Peyer's patch (tissue), 4 donors: ENCODE results near the gene EMP1.

ENCODE experiments used
- CTCF ChIP-seq, 6 experiments: fragments of 450-650 bp in 4 of 6; fragments of 200-600 bp in 2 of 6; sonication (generic) in 1 of 6; IDR thresholded peaks; one replicate each; pipeline ENCODE4 v1.5.1; 2017 to 2019; ENCODE audit warnings: antibody characterized with exemption in 6 of 6, mild to moderate bottlenecking in 3 of 6, moderate library complexity in 1 of 6
- POLR2A ChIP-seq, 2 donors: fragments of 450-650 bp; IDR thresholded peaks; one replicate each; pipeline ENCODE4 v1.5.1; 2017; ENCODE audit warnings: antibody characterized with exemption in 2 of 2, mild to moderate bottlenecking in 2 of 2, moderate library complexity in 2 of 2

GRCh38 chr12:13162904-13163303 is 33.6 kb upstream of the EMP1 start:
- TF ChIP-seq CTCF (IDR thresholded peaks at IDR 0.05) (no peak), POLR2A (IDR thresholded peaks at IDR 0.05) (no peak)
